HG03135 (cell line): ENCODE measurements around the gene CERS6.
"Not testable (repeated sequence)": the region's sequence is repeated elsewhere in the genome, so short reads cannot be mapped to it uniquely, and the experiment has no call there.

Source experiments
- ATAC-seq: cut with Tn5 transposase; IDR thresholded peaks from one replicate; pipeline ENCODE4 v1.9.1; 2021; ENCODE audit warnings: mild to moderate bottlenecking, moderate library complexity; ENCODE audit not compliant: unreplicated experiment

CERS6 gene, protein sequence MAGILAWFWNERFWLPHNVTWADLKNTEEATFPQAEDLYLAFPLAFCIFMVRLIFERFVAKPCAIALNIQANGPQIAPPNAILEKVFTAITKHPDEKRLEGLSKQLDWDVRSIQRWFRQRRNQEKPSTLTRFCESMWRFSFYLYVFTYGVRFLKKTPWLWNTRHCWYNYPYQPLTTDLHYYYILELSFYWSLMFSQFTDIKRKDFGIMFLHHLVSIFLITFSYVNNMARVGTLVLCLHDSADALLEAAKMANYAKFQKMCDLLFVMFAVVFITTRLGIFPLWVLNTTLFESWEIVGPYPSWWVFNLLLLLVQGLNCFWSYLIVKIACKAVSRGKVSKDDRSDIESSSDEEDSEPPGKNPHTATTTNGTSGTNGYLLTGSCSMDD

DNA sequence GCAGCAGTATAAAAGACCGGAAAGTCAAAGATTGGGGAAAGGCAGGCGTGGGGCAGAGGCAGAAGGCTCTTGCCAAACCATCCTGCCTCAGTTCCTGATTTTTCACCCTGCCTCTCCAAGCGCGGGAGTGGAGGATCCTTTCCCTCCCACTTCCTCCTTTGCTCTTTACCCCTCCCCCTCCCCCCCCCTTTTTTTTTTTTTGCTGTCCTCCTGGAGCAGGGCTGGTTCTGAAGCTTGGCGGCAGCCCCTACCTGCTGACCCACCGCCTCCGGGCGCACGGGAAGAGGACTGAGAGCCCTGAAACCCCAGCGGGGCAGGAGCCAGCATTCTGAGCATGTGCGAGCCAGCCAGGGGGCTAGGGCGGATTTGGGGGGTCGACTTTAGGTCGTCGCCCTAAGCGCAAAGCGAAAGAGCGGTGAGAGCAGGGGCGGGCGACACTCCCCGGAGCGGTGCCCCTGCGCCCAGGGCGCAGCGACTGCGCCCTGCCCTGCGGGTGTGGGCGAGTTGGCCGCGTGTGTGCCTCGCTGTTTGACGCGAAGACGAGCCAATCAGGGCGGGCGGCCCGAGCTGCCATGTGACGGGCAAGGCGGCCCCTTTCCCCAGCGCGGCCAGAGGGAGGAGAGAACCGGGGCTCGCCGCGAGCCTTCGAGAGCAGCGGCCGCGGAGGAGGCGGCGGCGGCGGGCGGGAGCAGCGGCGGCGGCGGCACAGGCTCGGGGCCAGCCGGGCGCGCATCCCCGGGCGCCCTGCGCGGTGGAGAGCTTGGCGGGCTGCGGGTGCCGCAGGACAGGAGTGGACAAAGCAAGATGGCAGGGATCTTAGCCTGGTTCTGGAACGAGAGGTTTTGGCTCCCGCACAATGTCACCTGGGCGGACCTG, at the start of gene CERS6:
CERS6 (plus strand) TSS at position 628 of the 876 bp plus-strand sequence; CDS start at position 805, 177 bp downstream.
- peak; percentile 93 for ATAC-seq

DNA sequence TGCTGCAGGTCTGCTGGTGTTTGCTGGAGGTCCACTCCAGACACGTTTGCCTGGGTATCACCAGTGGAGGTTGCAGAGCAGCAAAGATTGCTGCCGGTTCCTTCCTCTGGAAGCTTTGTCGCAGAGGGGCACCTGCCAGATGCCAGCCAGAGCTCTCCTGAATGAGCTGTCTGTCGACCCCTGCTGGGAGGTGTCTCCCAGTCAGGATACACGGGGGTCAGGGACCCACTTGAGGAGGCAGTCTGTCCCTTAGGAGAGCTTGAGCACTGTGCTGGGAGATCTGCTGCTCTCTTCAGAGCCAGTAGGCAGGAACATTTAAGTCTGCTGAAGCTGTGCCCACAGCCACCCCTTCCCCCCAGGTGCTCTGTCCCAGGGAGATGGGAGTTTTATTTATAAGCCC, 43.8 kb upstream of the CERS6 start:
- ATAC-seq = not testable (repeated sequence)

DNA sequence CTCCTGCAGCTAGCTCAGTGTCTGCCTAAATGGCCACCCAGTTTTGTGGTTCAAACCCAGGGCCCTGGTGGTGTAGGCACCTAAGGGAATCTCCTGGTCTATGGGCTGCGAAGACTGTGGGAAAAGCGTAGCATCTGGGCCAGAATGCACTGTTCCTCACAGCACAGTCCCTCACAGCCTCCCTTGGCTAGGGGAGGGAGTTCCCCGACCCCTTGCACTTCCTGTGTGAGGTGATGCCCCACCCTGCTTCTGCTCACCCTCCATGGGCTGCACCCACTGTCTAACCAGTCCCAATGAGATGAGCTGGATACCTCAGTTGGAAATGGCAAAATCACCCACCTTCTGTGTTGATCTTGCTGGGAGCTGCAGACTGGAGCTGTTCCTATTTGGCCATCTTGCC, 43.0 kb upstream of the CERS6 start:
- ATAC-seq = not testable (repeated sequence)

DNA sequence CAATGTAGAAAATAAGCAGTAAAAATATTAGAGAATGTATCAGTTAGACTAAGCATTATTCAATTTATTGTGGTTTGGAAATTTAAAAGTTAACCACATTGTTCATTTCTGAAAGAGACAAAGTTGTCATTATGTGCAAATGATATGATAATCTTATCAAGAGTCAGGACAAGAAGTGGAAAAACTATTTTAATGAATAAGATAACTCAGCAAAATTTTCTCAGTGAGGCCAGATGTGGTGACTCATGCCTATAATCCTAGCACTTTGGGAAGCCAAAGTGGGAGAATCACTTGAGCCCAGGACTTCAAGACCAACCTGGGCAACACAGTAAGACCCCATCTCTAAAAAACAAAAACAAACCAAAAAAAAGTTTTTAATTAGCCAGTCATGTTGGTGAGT, 39.5 kb upstream of the CERS6 start:
- no peak for ATAC-seq

DNA sequence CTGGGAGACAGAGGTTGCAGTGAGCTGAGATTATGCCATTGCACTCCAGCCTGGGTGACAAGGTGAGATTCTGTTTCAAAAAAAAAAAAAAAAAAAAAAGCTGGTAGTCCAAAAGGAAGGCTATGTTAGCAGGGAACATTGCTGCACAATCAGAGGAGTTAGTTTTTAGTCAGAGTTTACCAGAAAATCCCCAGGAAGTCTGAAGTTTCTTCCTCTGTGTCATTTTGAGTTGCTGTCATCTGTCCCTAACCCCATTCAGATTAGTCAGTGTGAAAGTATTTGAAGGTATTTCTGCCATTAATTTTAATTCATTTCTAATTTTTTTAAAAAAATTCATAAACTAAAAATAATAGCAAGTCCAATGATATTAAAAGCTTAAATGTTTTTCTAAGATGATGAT, 33.5 kb upstream of the CERS6 start:
- no peak for ATAC-seq

DNA sequence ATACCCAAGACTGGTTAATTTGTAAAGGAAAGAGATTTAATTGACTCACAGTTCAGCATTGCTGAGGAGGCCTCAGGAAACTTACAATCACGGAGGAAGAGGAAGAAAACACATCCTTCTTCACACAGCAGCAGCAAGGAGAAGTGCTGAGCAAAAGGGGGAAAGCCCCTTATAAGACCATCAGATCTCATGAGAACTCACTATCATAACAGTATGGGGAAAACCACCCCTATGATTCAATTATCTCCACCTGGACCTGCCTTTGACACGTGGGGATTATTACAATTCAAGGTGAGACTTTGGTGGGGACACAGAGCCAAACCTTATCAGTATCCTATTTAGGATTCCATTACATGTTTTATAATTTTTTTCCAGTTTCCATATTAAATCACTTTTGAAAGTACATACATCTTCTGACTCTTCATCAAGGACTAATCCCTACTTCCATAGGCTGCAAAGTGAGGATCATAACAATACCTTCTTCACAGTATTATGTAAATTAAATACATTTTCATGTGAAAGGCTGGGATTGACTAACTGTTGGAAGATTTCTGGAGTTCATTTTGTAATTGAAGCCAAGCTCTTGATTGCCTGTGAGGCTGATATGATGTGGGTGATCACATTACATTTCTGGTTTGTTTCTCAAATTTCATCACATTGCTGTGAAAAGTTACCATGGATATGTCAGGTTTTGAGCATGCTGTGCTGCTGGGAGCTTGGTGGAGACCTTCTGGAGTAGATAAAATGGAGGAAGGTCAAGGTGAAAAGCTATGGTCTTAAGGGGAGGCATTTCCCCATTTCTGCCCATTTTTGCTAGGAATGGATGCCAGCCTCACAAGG, 31.7 kb upstream of the CERS6 start:
- ATAC-seq = no peak

DNA sequence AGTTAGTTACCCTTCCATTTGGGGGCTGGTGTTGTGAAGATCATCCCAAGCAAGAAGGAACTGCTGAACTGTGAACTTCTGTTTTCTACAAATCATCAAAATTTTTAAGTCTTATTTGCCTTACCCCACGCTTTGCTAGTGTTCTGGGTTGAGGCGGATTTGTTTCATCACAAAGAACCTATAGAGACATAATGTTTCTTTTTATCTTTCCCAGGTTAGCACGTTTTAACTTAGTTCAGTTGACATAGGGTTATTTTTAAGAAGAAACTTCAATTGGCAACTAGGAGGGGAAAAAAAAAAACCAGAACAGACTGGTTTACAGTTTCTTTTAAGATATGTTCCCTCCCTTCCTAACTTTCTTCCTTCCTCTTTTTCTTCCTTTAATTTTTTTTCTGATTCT, 31.1 kb upstream of the CERS6 start:
- no peak for ATAC-seq

DNA sequence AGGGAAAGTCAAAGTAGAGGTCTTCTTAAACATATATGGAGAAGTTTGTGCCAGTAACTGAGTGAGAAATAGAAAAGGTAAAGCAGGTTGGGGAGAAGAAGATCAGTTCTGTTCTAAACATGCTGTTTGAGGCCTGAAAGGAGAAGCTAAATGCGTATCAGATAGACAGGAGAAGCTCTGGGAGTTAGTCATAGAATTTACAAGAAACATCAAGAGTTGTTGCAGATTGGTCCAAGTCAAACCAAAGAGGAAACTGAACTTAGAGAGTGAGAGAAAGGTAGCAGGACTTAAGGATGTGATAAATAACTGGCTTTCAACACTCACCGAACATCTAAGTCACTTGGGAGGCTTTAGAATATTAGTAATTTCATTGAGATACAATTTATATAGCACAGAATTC, 29.2 kb upstream of the CERS6 start:
- ATAC-seq = no peak

DNA sequence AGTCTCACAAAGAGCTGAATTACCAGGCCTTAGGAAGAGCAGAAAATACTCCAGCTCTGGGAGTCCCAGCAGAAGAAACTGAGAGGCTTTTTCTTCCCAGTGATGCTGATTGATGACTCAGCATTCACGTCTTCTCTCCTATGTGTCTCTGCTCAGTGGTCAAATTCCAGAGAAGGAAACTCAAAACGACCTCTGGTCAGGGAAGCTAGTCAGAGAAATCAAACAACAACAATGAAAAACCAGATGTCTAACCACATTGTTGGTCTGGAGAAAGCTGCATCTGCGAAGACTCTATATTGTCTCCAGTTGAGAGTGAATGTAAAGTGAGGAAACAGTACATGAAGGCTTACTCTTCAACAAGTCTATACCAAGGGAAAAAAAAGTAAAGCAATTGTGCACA, 28.6 kb upstream of the CERS6 start:
- no peak for ATAC-seq

DNA sequence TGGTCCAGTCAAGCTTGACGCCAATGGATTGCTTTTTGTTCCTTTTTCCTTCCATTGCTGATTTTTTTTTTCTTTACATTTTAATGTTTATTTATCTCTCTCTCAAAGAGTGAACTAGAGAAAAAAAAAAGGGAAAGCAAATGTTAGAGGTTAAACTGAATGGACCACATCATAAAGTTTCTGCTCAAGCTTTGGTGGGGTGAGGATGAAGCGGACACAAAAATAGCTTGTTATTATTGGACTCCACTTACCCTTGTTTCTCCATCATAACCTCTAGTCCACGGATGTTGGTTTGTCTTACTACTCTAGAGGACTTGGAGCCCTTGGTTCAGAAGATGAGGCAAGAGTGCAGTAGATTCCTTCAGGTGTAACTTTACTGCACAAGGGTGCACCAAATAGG, 27.6 kb upstream of the CERS6 start:
- ATAC-seq = no peak

DNA sequence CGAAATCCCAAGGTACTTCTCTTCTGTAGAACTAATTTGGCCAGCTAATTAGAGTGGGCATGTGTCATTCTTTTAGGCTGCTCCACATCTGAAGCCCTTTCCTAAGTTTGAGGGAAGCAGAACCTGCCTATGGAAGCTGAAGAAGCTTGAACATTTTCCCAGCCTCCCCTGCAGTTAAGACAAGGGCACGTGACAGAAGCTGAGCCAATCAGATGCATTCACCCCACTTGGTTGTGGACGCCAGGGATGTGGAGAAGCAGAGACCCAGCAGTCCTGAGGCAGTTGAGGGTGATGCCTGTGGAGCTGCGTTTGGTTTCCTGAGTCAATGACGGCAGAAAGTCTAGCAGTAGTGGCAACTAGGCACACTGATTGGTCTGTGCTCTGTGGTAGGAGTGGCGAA, 26.1 kb upstream of the CERS6 start:
- no peak for ATAC-seq

DNA sequence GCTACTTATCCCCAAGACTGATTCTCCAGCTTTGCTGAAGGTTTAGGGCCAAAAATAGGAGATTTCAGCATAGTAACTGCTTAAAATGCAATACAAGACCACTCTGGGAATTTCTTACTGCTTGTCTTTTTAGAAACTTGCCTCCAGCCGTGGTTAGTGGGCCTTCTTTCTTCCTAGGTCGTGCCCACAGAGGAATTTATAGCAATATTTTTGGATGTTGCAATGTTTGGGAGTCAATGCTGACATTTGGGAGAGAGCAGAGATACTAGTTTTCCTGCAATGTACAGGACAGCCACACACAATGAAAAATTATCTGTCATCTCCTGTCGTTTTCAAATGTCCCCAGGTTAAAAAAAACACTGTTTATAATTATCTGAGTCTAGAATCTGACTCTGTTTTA, 25.6 kb upstream of the CERS6 start:
- no peak for ATAC-seq

DNA sequence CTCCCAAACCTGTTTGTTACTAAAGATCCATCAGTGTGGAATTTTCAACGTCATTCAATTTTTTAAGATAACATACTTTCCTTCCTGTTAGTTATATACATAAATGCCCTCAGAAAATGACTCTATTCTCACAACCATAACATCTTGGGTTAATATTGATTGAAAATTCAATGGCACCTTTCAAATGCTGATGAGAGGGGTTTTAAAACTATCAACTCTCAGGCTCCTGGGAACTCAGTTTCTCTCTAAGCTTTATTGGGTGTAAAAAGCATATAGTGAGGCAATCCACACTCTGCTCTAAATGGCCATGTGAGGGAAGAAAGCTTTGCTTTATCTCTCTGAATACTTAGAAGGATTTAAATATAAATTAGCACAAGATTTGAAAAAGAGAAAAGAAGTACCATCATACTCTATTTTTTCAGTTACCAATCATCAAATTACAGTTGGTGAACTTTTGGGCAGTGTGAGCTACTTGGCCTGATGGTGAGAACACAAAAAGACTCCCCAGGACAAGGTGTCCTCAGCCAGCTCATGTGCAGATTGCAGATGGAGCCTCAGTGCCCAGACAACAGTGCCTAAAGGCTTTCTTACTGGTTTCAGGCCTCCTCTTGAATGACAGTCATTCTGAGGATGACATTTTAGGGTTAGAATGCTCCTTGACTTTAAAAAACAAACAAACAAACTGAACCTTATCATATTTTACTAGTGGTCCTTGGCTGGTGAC, 24.6 kb upstream of the CERS6 start:
- ATAC-seq = no peak

DNA sequence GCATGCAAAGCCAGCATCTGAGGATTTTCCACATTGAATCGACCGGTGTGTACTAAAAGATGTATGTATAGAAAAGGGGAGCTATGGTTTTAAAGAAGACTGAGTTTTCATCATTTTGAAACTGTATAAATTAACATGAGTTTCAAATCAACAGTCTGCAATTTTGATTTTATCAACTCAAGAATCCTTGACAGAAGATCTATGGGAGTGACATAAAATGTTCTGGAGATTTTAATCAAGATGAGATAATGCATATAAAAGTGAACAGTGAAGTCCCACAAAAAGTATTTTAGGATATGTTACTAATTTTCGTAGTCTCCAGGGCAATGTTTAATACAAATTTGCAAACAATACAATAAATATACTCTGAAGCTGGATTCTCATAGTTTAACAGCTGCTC, 24.0 kb upstream of the CERS6 start:
- ATAC-seq = no peak

DNA sequence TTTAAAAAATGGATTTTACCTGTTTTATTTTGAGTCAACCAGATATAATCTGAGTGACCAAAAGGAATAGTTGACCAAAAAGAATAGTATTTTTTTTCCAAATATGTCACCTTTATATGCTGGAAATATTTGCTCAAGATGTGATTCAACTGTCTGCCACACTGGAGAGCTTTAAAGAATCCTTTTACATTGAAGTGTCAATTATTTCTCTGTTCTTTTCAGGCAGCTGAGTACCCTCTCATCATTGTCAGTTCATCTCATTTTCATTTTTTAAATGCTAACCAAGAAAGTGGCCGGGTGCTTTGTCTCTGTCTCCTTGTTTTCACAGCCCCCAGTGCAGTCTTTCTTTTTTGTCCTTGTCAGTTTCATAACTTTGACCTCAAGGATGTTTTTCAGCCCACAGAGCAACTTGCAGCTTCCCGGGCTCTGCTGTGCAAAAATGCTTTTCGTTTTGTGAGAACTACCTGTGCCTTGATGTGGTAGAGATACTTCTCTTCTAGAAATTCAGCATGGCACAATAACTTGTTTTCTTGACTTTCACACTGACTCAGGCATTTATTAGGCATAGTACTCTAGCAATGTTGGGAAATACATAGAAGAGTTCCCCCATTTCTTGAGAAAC, 23.4 kb upstream of the CERS6 start:
- ATAC-seq = no peak

DNA sequence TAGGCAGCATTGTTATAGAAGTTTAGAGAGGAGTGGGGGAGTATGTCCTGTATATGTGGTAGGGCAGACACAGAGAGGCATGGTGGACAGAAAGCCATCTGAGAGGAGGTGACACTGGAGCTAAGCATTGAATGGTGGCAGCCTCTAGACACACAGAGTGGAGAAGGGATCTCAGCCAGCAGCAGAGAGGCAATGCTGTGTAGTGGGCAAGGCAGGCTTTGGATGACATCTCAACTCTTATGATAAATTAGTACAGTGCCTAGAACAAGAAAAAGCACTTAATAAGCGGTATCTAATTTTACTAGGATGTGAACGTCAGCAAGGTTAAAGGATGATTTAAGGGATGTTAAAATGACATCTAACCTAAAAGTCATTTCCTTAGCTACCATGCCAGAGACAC, 22.5 kb upstream of the CERS6 start:
- ATAC-seq = no peak

DNA sequence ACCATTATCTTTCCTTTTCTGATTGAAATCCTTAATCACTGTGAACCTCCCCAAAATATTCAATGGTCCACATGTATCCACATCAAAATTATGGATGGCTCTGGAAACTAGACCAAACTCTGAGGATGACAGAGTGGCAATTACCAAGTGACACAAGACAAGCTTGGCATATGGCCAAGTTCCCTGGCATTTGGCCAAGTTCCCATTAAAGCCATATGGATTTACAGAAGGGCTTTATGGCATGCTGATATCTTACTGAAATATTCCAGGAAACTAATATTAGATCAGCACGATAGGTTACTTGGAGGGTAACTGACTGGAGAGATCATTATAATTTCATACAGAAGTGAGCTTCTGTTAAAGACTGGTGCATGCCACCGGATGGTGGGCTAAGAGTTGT, 21.9 kb upstream of the CERS6 start:
- no peak for ATAC-seq

DNA sequence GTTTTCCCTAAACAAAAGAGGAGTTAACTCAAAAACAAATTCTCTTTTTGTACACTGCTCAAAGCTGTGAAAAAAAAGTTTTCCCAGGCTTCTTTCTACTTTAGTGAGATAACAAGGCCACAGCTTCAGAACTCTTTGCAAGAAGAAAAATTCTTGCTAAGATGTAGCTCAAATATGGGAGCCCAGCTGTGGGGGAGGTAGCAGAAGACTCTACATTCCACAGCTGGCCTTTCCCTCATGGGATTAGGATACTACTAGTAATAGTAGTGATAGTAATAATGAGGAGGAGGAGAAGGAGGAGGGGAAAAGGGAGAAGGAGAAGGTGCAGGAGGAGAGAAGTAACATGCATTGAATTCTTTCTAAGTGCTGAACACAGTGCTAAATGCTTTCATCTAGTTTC, 19.2 kb upstream of the CERS6 start:
- no peak for ATAC-seq

DNA sequence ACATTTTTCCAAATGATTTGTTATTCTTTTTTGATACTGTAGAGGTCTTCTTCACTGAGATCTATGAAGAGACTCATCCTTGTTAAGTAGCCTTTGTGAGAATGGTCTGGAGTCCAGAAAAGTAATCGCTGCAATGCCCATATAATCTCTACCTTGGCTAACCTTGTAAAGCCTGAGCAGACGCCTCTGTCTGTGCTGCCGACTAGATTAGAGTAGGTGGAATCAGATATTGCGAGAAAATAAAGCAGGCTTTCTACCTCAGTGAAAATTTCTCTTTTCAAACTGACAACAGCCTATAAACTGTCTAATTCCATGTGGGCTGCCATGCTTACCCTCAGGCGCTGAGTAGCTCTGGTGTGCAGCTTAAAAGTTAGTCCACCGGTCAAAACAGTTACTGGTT, 17.5 kb upstream of the CERS6 start:
- no peak for ATAC-seq

DNA sequence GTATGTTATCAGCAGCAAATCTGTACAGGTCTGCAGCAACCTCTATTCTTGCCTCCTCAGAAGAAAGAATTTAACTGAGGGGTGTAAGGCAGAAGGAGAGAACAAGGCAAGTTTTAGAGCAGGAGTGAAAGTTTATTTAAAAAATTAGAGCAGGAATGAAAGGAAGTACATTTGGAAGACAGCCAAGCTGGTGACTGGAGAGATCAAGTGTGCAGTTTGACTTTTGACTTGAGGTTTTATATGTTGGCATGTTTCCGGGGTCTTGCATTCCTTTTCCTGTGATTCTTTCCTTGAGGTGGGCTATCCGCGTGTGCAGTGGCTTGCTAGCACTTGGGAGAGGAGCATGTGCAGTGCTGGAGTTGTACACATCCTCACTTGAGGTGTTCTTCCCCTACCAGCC, 16.5 kb upstream of the CERS6 start:
- ATAC-seq = no peak
